Calu3 (cell line): Measurements from ENCODE around the gene HCRTR1. TPM values are rescaled to one million over a fixed set of nuclear protein-coding genes. Genes with fewer than 3 reads are reported as not detected.

Experiments used
- BruUV-seq: library from RNA; stranded (reverse); fragments of 400-500 nt; replicated peaks from 2 replicates; lab custom pipeline; 2021; lab: Mats Ljungman, UMichigan
- CTCF ChIA-PET: fragments of 300-600 bp; sonication (Branson Sonifier 250); formaldehyde crosslinking; loops from one replicate; lab custom pipeline; 2022; ENCODE audit warnings: antibody characterized with exemption; lab: Charles Lee
- DNase-seq: peaks from one replicate; pipeline ENCODE4 v3.0.0; 2022
- H3K27ac Mint-ChIP-seq: one replicate; pipeline ENCODE4 v1.8.0; 2022; ENCODE audit warnings: mixed read lengths; ENCODE audit not compliant: unreplicated experiment
- H3K27me3 Mint-ChIP-seq: one replicate; pipeline ENCODE4 v1.8.0; 2022; ENCODE audit warnings: mixed read lengths; ENCODE audit not compliant: unreplicated experiment
- H3K36me3 Mint-ChIP-seq: one replicate; pipeline ENCODE4 v1.8.0; 2022; ENCODE audit warnings: mild to moderate bottlenecking, moderate library complexity, mixed read lengths; ENCODE audit not compliant: insufficient read depth, unreplicated experiment
- H3K4me1 Mint-ChIP-seq: one replicate; pipeline ENCODE4 v1.8.0; 2022; ENCODE audit warnings: mild to moderate bottlenecking, low read depth, mixed read lengths; ENCODE audit not compliant: unreplicated experiment
- H3K4me3 Mint-ChIP-seq: one replicate; pipeline ENCODE4 v1.8.0; 2022; ENCODE audit warnings: mild to moderate bottlenecking, low read depth, moderate library complexity, mixed read lengths; ENCODE audit not compliant: unreplicated experiment
- H3K9me3 Mint-ChIP-seq: one replicate; pipeline ENCODE4 v1.8.0; 2022; ENCODE audit warnings: low read depth, mixed read lengths; ENCODE audit not compliant: unreplicated experiment
- CTCF ChIP-seq: fragments of 200-600 bp; IDR thresholded peaks from one replicate; pipeline ENCODE4 v1.8.0; 2022; ENCODE audit warnings: antibody characterized with exemption; ENCODE audit not compliant: unreplicated experiment
- intact Hi-C: fragments of 100-400 bp; cut with micrococcal nuclease; formaldehyde crosslinking; loops from one replicate; pipeline ENCODE4 v1.10.0; 2022; ENCODE audit not compliant: unreplicated experiment
- total RNA-seq: library from RNA; stranded (reverse); gene quantifications from 2 replicates; pipeline ENCODE4 v1.2.3, GENCODE V29; 2022

HCRTR1 gene
- total RNA-seq, 1 experiment from 2014 or later = not detected

DNA sequence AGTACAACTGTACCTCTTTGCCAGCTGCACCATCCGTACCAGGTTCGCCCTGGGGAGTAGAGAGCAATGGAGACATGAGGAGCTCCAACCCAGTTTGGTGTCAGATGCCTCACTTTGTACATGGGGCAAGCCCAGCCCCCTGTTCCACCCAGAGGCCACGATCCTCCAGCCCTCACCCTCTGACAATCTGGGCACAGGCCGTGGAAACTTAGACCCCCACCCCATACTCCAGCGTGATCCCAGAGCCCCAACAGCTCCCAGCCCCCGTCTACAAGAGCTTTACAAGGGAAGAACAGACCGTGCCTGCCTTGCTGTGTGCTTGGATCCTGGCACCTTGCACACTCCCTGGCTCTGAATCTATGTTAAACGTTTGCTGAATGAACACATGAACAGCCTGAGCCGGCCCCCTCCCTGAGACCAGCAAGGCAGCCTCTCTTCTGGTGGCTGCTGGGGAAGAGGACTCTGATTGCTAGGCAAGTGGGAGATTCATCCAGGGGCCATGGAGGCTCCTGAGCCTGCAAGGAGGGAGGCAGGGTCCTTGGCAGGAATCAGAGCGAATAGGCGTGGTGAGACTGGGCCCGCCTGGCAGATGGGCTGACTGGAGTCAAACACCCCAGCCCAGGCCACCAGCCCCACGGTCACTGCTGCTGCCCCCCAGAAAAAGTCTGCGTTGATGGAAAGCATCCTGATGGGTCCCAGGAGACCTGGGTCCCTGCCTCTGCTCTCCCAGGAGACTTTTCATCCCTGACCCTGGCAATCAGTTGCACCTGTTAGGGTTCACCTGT lies 39.7 kb downstream of the HCRTR1 start:
- Mint-ChIP-seq H3K4me1 (no peaks in the 10 kb centered on the region), H3K27me3 (peaks cover 78% of the 10 kb centered on the region), H3K9me3 (no peaks in the 10 kb centered on the region), H3K27ac (no peak overlapping the region), H3K36me3 (peaks cover 7% of the 10 kb centered on the region), H3K4me3 (no peak overlapping the region)
- DNase-seq = no peak
- CTCF ChIA-PET = no interaction called here
- TF ChIP-seq CTCF = no peak
- intact Hi-C loops = no loop called here
- no TSS peak for BruUV-seq

- no peak for TF ChIP-seq CTCF
- BruUV-seq = no TSS peak
- DNase-seq = no peak
- intact Hi-C loops = no loop called here
- Mint-ChIP-seq H3K4me1 (no peaks in the 10 kb centered on the region), H3K27ac (no peak overlapping the region), H3K4me3 (no peak overlapping the region), H3K36me3 (peaks cover 7% of the 10 kb centered on the region), H3K9me3 (no peaks in the 10 kb centered on the region), H3K27me3 (peaks cover 86% of the 10 kb centered on the region)
- CTCF ChIA-PET = interaction anchor here (0.6 kb wide), 1 partner anchor 347 kb away, joined by 5 read pairs; no protein-coding TSS in a partner anchor
These were observed 40.6 kb downstream of the HCRTR1 start for GRCh38 chr1:31657972-31658510.

- H3K9me3 Mint-ChIP-seq = no peaks in the 10 kb centered on the region
- TF ChIP-seq CTCF = no peak
- H3K27ac Mint-ChIP-seq = no peak overlapping the region
- intact Hi-C loops = no loop called here
- BruUV-seq = no TSS peak
- no peak for DNase-seq
- no peaks in the 10 kb centered on the region for H3K4me1 Mint-ChIP-seq
- CTCF ChIA-PET = interaction anchor here (0.6 to 1.3 kb wide), 3 partner anchors 87 to 347 kb away, joined by 5 read pairs; no protein-coding TSS in a partner anchor
- peaks cover 7% of the 10 kb centered on the region for H3K36me3 Mint-ChIP-seq
- H3K27me3 Mint-ChIP-seq = peaks cover 93% of the 10 kb centered on the region
- H3K4me3 Mint-ChIP-seq = no peak overlapping the region
These were observed 41.2 kb downstream of the HCRTR1 start for GRCh38 chr1:31658721-31659120.

- Mint-ChIP-seq H3K4me1 (no peaks in the 10 kb centered on the region), H3K36me3 (peaks cover 7% of the 10 kb centered on the region), H3K4me3 (no peak overlapping the region), H3K9me3 (no peaks in the 10 kb centered on the region), H3K27ac (no peak overlapping the region), H3K27me3 (peaks cover 81% of the 10 kb centered on the region)
- no peak for TF ChIP-seq CTCF
- no peak for DNase-seq
- CTCF ChIA-PET = interaction anchor here (0.5 to 1.1 kb wide), 2 partner anchors 129 to 612 kb away, joined by 5 to 8 read pairs; no protein-coding TSS in a partner anchor
- intact Hi-C loops = no loop called here
- no TSS peak for BruUV-seq
These were observed 42.4 kb downstream of the HCRTR1 start for GRCh38 chr1:31659889-31660288.
